Activated CD8-positive, alpha-beta T cell treated with anti-CD3 and anti-CD28 coated beads for 36 hours (primary cell): ENCODE results near the gene GRAP2. TPM values are rescaled to one million over a fixed set of nuclear protein-coding genes. Genes with fewer than 3 reads are reported as not detected.

Experiments used
- ATAC-seq: fragments of 200-7000 bp; cut with Tn5 transposase; one replicate; pipeline ENCODE4 v1.10.0; 2021; ENCODE audit warnings: mild to moderate bottlenecking, moderate library complexity
- CTCF ChIA-PET: fragments of 350-600 bp; sonication (Branson Sonifier 250); formaldehyde crosslinking; loops from one replicate; lab custom pipeline; 2021; ENCODE audit warnings: antibody characterized with exemption; lab: Charles Lee
- POLR2A ChIA-PET: fragments of 350-600 bp; sonication (Branson Sonifier 250); formaldehyde crosslinking; loops from one replicate; lab custom pipeline; 2021; ENCODE audit warnings: antibody characterized with exemption; lab: Charles Lee
- DNase-seq: peaks from one replicate; pipeline ENCODE4 v3.0.0-alpha.2; 2020
- H3K27ac Mint-ChIP-seq: one replicate; pipeline ENCODE4 v1.8.0; 2021; ENCODE audit warnings: mild to moderate bottlenecking, mixed read lengths
- H3K27me3 Mint-ChIP-seq: one replicate; pipeline ENCODE4 v1.8.0; 2021; ENCODE audit warnings: mixed read lengths
- H3K36me3 Mint-ChIP-seq: one replicate; pipeline ENCODE4 v1.8.0; 2021; ENCODE audit warnings: low read depth, mixed read lengths
- H3K4me1 Mint-ChIP-seq: one replicate; pipeline ENCODE4 v1.8.0; 2021; ENCODE audit warnings: low read depth, mixed read lengths
- H3K4me3 Mint-ChIP-seq: one replicate; pipeline ENCODE4 v1.8.0; 2021; ENCODE audit warnings: mild to moderate bottlenecking, moderate library complexity, mixed read lengths
- H3K9me3 Mint-ChIP-seq: one replicate; pipeline ENCODE4 v1.8.0; 2021; ENCODE audit warnings: mixed read lengths
- intact Hi-C: fragments of 100-400 bp; cut with micrococcal nuclease; formaldehyde crosslinking; loops from one replicate; pipeline ENCODE4 v1.10.0; 2022
- total RNA-seq, 2 experiments: library from RNA; stranded (reverse); gene quantifications; one replicate each; pipeline ENCODE4 v1.2.3, GENCODE V29; 2021
- TF ChIP-seq, protein P1 (sequence below): fragments of 200-600 bp; IDR thresholded peaks from one replicate; pipeline ENCODE4 v1.8.0; 2022; ENCODE audit warnings: antibody characterized with exemption, mild to moderate bottlenecking

GRAP2 gene
- total RNA-seq, 2 experiments from 2014 or later = 83.2 to 86.8 TPM

DNA sequence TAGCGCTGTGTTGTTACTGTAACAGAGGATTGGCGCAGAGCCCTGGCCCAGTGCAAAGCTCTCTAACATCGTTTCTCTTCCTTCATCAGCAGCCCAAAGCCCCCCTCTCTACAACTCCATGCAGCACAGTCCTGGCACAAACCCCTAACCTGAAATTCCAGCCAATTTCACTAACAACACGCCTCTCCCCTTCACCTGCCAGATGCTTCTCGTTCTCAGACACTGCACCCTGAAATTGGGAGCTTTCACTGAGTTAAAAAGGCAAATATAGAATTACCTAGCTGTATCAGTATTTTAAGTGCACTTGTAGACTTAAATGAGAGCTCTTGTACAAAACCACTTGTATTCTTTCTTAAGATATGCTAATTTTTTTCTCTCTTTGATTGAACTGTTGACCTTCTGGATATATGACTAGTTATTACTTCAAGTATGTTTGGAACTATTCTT, 16.3 kb downstream of the GRAP2 start:
- Mint-ChIP-seq H3K4me3 (peak overlapping the region; percentile 80), H3K4me1 (peaks cover 80% of the 10 kb centered on the region), H3K9me3 (no peaks in the 10 kb centered on the region), H3K27ac (peak overlapping the region; percentile 92), H3K36me3 (peaks cover 13% of the 10 kb centered on the region), H3K27me3 (no peaks in the 10 kb centered on the region)
- ChIA-PET POLR2A (interaction anchor here (0.8 to 4.5 kb wide), 11 partner anchors 10 to 394 kb away, joined by 3 to 97 read pairs (median 5); partner anchors contain the start of gene GRAP2), CTCF (interaction anchor here (1.1 to 3.7 kb wide), 8 partner anchors 9 to 107 kb away, joined by 3 to 29 read pairs (median 5); no protein-coding TSS in a partner anchor)
- no peak for ATAC-seq
- TF ChIP-seq, protein P1, sequence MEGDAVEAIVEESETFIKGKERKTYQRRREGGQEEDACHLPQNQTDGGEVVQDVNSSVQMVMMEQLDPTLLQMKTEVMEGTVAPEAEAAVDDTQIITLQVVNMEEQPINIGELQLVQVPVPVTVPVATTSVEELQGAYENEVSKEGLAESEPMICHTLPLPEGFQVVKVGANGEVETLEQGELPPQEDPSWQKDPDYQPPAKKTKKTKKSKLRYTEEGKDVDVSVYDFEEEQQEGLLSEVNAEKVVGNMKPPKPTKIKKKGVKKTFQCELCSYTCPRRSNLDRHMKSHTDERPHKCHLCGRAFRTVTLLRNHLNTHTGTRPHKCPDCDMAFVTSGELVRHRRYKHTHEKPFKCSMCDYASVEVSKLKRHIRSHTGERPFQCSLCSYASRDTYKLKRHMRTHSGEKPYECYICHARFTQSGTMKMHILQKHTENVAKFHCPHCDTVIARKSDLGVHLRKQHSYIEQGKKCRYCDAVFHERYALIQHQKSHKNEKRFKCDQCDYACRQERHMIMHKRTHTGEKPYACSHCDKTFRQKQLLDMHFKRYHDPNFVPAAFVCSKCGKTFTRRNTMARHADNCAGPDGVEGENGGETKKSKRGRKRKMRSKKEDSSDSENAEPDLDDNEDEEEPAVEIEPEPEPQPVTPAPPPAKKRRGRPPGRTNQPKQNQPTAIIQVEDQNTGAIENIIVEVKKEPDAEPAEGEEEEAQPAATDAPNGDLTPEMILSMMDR = no peak
- DNase-seq = no peak
- intact Hi-C loops = no loop called here

DNA sequence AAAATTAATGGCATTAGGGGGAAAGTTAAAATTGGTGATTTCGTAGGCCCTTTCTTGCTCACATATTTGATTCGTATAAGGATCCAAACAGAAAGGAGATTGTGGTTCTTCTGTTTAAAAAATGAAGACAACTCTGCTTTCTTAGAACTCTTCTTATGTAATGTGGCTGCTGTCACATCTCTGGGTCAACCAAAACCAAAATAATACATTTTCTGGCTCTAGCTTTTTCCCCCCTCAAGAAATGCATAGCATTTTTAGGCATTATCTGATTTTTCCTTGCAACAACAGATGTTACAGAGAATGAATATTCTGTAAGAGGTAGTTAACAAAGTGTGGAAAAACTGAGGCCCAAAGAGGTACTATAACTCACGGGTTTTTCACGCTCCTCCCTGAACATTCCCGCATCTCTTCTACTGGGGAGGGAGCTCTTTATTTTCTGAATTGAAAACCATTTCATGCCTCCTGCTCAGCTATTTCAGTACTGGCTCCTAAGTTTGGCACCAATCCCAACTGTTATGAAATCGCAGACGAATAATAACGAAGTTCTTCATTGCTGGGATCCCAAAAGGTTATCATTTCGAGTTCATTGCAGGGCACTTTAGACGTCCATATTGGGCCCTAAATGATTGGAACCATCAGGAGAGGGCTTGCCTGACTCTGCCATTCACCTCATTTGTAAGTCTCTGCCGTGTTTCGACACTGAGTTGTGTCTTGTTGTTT, 17.1 kb downstream of the GRAP2 start:
- ATAC-seq (no peak), DNase-seq (no peak)
- Mint-ChIP-seq H3K9me3 (no peaks in the 10 kb centered on the region), H3K27ac (peak overlapping the region; percentile 92), H3K27me3 (no peaks in the 10 kb centered on the region), H3K4me1 (peaks cover 79% of the 10 kb centered on the region), H3K36me3 (peaks cover 16% of the 10 kb centered on the region), H3K4me3 (peak overlapping the region; percentile 80)
- TF ChIP-seq, protein P1 = no peak
- ChIA-PET POLR2A (interaction anchor here (0.6 to 4.5 kb wide), 9 partner anchors 9 to 395 kb away, joined by 3 to 97 read pairs (median 5); partner anchors contain the start of gene GRAP2), CTCF (interaction anchor here (1.1 to 3.7 kb wide), 7 partner anchors 10 to 107 kb away, joined by 3 to 19 read pairs (median 4); no protein-coding TSS in a partner anchor)
- intact Hi-C loops = no loop called here

DNA sequence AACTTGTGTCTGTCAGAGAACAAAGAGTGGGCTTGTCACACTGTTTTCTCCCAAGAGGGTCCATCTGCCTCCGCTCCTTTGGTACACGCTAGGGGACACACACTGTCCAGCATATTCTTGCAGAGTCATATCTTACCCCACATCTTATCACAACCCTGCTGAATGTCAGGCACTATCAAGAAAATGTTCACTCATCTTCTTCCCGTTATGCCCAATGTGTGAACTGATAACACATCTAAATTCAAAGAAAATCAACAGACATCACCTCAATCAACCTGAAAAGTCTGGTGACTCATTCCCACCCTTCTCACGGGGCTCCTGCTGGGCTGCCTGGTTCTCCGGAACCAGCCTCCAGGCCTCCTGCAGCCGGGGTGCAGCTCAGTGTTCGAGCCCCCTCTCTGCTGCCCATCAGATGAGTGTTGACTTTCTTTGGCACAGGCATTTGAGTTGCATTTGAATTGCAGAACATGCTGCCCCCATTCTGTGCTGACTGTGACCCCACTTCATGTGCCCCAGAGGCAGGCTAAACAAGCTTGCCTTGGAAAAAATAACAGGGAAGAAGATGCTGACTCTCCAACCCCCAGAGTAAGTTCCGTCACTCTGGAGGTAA, 19.4 kb downstream of the GRAP2 start:
- peaks cover 80% of the 10 kb centered on the region for H3K4me1 Mint-ChIP-seq
- H3K27ac Mint-ChIP-seq = peak overlapping the region; percentile 93
- ChIA-PET POLR2A (interaction anchor here (0.6 to 10.2 kb wide), 15 partner anchors 9 to 397 kb away, joined by 3 to 270 read pairs (median 4); partner anchors contain the start of gene GRAP2), CTCF (interaction anchor here (1.0 to 11.3 kb wide), 6 partner anchors 9 to 105 kb away, joined by 3 to 130 read pairs (median 4); no protein-coding TSS in a partner anchor)
- ATAC-seq = peak; percentile 75
- peaks cover 22% of the 10 kb centered on the region for H3K36me3 Mint-ChIP-seq
- H3K27me3 Mint-ChIP-seq = no peaks in the 10 kb centered on the region
- H3K4me3 Mint-ChIP-seq = peak overlapping the region; percentile 65
- TF ChIP-seq, protein P1 = no peak
- intact Hi-C loops = loop anchor here (5.0 kb wide), 1 partner anchor 42 kb away; the partner anchor contains the start of gene TMA7B
- peak; percentile 83 for DNase-seq
- H3K9me3 Mint-ChIP-seq = no peaks in the 10 kb centered on the region

DNA sequence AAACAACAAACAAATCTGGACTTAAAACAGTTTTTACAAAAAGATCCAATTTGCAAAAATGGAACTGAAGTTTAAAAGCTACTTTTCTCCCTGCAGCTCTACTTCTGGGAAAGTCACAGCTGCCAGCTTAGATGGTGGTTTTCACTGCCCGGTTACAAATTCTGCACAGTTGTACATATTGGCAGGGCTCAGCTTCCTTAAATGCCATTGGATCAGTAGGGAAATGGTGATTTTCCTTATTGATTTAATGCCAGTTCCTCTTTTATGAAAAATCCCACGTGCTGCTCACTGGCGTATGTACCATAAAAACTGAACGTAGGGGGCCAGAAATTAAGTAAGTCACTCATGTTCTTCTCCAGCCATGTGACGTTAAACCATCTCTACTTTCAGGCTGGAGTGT, 22.8 kb downstream of the GRAP2 start:
- Mint-ChIP-seq H3K36me3 (peaks cover 41% of the 10 kb centered on the region), H3K27me3 (no peaks in the 10 kb centered on the region), H3K4me1 (peaks cover 63% of the 10 kb centered on the region), H3K27ac (no peak overlapping the region), H3K4me3 (no peak overlapping the region), H3K9me3 (no peaks in the 10 kb centered on the region)
- ChIA-PET CTCF (interaction anchor here (1.2 to 11.3 kb wide), 8 partner anchors 10 to 394 kb away, joined by 4 to 130 read pairs (median 12); no protein-coding TSS in a partner anchor), POLR2A (interaction anchor here (0.7 to 10.2 kb wide), 10 partner anchors 6 to 132 kb away, joined by 3 to 270 read pairs (median 8); no protein-coding TSS in a partner anchor)
- ATAC-seq (no peak), DNase-seq (no peak)
- intact Hi-C loops = loop anchor here (5.0 kb wide), 1 partner anchor 39 kb away; the partner anchor contains the start of gene TMA7B
- TF ChIP-seq, protein P1 = no peak
